Measurements from ENCODE around the gene LRRN1.

DNA sequence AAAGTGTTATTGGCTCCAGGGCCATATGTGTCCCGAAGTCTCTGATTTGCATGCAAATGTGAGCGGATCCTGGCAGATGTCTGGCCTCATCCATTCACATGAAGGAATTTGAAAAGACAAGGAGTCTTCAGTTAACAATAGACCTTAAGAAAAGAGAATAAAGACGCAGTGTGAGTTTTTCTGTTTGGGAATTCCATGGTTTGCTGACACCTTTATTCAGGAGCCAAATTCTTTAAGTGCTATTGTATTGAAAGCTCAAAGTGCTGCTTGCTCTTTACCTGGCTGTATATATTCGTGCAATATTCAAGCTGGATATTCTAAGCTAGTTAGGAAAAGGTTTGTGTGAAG lies 2.2 kb downstream of the LRRN1 start:
- TF ChIP-seq, protein P1, sequence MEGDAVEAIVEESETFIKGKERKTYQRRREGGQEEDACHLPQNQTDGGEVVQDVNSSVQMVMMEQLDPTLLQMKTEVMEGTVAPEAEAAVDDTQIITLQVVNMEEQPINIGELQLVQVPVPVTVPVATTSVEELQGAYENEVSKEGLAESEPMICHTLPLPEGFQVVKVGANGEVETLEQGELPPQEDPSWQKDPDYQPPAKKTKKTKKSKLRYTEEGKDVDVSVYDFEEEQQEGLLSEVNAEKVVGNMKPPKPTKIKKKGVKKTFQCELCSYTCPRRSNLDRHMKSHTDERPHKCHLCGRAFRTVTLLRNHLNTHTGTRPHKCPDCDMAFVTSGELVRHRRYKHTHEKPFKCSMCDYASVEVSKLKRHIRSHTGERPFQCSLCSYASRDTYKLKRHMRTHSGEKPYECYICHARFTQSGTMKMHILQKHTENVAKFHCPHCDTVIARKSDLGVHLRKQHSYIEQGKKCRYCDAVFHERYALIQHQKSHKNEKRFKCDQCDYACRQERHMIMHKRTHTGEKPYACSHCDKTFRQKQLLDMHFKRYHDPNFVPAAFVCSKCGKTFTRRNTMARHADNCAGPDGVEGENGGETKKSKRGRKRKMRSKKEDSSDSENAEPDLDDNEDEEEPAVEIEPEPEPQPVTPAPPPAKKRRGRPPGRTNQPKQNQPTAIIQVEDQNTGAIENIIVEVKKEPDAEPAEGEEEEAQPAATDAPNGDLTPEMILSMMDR (IDR thresholded peaks at IDR 0.05): no peak
- no peak for TF ChIP-seq JUN (IDR thresholded peaks at IDR 0.05)
- TF ChIP-seq, protein P2, sequence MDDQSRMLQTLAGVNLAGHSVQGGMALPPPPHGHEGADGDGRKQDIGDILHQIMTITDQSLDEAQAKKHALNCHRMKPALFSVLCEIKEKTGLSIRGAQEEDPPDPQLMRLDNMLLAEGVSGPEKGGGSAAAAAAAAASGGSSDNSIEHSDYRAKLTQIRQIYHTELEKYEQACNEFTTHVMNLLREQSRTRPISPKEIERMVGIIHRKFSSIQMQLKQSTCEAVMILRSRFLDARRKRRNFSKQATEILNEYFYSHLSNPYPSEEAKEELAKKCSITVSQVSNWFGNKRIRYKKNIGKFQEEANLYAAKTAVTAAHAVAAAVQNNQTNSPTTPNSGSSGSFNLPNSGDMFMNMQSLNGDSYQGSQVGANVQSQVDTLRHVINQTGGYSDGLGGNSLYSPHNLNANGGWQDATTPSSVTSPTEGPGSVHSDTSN (IDR thresholded peaks at IDR 0.05): no peak
- no peak for TF ChIP-seq CBX8 (IDR thresholded peaks at IDR 0.05)
- TF ChIP-seq POLR2A (IDR thresholded peaks at IDR 0.05; ENCODE audit: low read length): no peak
